Measurements from ENCODE around the gene FLOT2. TPM values are rescaled to one million over a fixed set of nuclear protein-coding genes. Genes with fewer than 3 reads are reported as not detected.

Gene FLOT2
- total RNA-seq, 1 donor from 2014 or later = 72.4 TPM

DNA sequence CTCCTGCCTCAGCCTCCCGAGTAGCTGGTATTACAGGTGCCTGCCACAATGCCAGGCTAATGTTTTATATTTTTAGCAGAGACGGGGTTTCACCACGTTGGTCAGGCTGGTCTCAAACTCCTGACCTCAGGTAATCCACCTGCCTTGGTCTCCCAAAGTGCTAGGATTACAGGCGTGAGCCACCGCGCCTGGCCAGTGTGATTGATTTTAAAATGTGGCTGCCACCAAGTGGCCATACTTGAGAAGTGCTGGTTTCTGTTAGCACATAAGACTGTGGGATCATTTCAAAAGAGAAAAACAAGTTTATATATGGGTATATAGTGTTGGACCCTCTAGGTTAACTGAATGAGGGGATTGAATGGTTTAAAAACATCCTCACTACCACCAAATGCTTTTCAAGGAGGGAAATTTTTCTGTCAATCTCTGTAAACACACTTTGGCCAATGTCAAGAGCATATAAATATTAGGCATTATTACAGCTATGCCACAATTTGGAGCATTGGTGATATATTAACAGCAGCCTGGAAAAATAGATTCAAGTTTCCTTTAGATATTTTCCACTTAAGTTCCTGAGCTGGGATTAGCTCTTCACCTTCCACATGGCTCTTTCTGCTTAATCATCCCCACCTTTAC, 18.9 kb upstream of the FLOT2 start:
- intact Hi-C loops (cut with DNase I) = loop anchor here (2.0 kb wide), 2 partner anchors 154 to 190 kb away; partner anchors contain the start of gene TLCD1
- no peak overlapping the region for H3K4me3 ChIP-seq
- H3K36me3 ChIP-seq = peaks cover 92 to 94% of the 10 kb centered on the region in 2 donors
- TF ChIP-seq CTCF (IDR thresholded peaks at IDR 0.05) = peak; percentile 52 to 64 (median 62)
- no peaks in the 10 kb centered on the region for H3K27me3 ChIP-seq
- no peak for DNase-seq (ENCODE audit: low spot score in 2 of 2)
- H3K9me3 ChIP-seq = no peaks in the 10 kb centered on the region
- no peak overlapping the region for H3K27ac ChIP-seq
- no peaks in the 10 kb centered on the region for H3K4me1 ChIP-seq

GRCh38 chr17:28912938-28913333, 15.4 kb upstream of the FLOT2 start:
- Histone ChIP-seq H3K36me3 (peaks cover 84 to 89% of the 10 kb centered on the region in 2 donors), H3K27me3 (no peaks in the 10 kb centered on the region), H3K9me3 (no peaks in the 10 kb centered on the region), H3K4me3 (no peak overlapping the region), H3K4me1 (peaks cover 3 to 11% of the 10 kb centered on the region in 2 donors), H3K27ac (no peak overlapping the region)
- no peak for TF ChIP-seq CTCF (IDR thresholded peaks at IDR 0.05)
- no peak for DNase-seq (ENCODE audit: low spot score in 2 of 2)
- intact Hi-C loops (cut with DNase I) = no loop called here

DNA sequence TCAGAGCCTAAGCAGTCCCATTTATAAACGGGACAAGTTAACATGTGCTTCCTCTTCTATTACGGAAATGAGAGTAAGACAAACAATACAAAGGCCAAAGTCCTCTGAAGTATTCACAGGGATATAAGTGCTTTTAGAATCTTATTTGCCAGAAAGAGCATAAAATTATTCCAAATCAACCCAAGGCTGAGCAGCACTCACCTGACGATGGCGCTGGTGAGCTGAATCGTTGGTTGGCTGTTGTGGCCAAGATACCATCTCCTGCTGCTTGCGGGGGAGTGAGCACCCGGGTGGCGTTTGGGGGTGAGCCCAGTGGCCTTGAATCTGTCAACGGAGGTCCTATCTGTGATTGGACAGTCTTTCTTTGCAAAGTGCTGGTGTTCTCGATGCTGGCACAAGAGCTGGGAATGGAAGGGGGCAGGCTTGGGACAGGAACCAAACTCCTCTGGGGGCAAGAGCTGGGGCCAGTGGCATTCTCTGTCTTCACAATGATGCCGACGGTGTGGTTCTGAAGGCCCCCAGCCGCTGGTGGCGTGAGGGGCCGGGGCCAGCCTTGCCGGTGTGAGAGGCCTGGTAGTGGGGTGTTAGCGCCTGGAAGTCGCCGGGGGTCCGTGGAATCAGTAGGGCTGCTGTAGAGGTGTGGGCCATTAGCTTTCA, 14.9 kb upstream of the FLOT2 start:
- H3K9me3 ChIP-seq = no peaks in the 10 kb centered on the region
- peaks cover 83 to 88% of the 10 kb centered on the region in 2 donors for H3K36me3 ChIP-seq
- TF ChIP-seq CTCF (IDR thresholded peaks at IDR 0.05) = peak in 1 of 3 experiments; percentile 10
- H3K4me3 ChIP-seq = no peak overlapping the region
- no peak for DNase-seq (ENCODE audit: low spot score in 2 of 2)
- no peaks in the 10 kb centered on the region for H3K27me3 ChIP-seq
- no peak overlapping the region for H3K27ac ChIP-seq
- intact Hi-C loops (cut with DNase I) = no loop called here
- peaks cover 3 to 11% of the 10 kb centered on the region in 2 donors for H3K4me1 ChIP-seq

DNA sequence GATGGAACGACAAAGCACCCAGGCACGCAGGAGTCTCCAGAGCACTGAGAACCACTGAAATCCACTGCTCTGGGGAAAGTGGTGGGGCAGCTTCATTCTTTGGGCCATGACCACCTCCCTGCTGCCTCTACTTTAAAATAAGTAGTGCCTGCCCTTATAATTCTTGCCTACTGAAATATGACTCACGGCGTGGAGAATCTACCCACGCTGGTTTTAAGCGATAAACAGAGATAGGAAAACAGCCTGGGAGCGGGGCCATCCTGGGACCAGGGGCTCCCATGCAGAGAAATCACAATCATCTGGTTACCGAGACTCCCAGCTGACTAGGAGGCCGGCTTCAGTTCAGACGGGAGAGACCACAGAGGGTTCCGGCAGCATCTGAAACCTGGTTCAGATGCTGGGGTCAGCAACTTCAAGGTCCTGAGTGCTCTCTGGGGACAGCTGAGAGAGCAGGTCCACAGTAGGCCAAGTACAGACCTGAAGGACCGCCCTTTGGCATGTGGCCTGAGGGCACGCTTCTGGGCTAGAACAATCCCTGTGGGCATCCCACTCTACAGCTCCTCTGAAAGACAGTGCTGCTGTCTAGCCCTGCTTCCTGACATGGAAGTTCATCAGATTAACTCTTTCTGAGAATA, 14.0 kb upstream of the FLOT2 start:
- TF ChIP-seq CTCF (IDR thresholded peaks at IDR 0.05) = no peak
- H3K36me3 ChIP-seq = peaks cover 83 to 88% of the 10 kb centered on the region in 2 donors

DNA sequence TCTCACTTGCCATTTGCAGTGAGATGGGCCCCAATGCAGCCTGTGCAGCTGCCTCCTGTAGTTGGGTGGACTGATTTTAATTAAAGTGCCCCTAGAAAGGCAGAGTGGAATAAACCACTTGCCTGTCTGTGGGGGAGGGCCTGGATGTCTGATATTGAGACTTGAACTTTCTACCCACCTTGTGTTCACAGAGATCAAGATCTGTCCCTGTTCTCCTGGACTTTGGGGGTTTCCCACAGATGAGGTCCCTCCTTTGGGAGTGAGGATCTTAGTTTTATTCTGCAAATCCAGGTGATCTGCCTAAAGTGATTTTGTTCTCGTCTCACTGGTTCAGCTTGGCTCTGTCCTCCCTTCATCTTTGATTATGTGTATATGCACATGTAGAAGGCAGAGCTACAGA, 13.0 kb upstream of the FLOT2 start:
- H3K27me3 ChIP-seq = no peaks in the 10 kb centered on the region
- DNase-seq (ENCODE audit: low spot score in 2 of 2) = no peak
- peaks cover 83 to 92% of the 10 kb centered on the region in 2 donors for H3K36me3 ChIP-seq
- TF ChIP-seq CTCF (IDR thresholded peaks at IDR 0.05) = no peak
- intact Hi-C loops (cut with DNase I) = no loop called here
- H3K27ac ChIP-seq = no peak overlapping the region
- no peak overlapping the region for H3K4me3 ChIP-seq
- peaks cover 3 to 11% of the 10 kb centered on the region in 2 donors for H3K4me1 ChIP-seq
- H3K9me3 ChIP-seq = no peaks in the 10 kb centered on the region

More for the DNA sequence above, 14.0 kb upstream of the FLOT2 start:
- peaks cover 3 to 11% of the 10 kb centered on the region in 2 donors for H3K4me1 ChIP-seq
- no peak for DNase-seq (ENCODE audit: low spot score in 2 of 2)
- H3K27me3 ChIP-seq = no peaks in the 10 kb centered on the region
- no peaks in the 10 kb centered on the region for H3K9me3 ChIP-seq
- no peak overlapping the region for H3K4me3 ChIP-seq
- H3K27ac ChIP-seq = no peak overlapping the region
- intact Hi-C loops (cut with DNase I) = no loop called here

Measured in ascending aorta (tissue), 2 donors.